Lung (tissue), 12 donors: ENCODE data around the gene XPR1. TPM values are rescaled to one million over a fixed set of nuclear protein-coding genes. Genes with fewer than 3 reads are reported as not detected.

ENCODE experiments used
- ATAC-seq: fragments of 200-7000 bp; cut with Tn5 transposase; one replicate; pipeline ENCODE4 v1.9.1; 2020; ENCODE audit warnings: moderate number of reproducible peaks; ENCODE audit not compliant: insufficient read depth, low FRiP score
- DNase-seq, 3 donors: peaks; one replicate each; pipeline ENCODE4 v3.0.0-alpha.2; 2013 to 2017
- H3K27ac ChIP-seq, 2 donors: one replicate each; pipeline ENCODE4 v1.5.1; 2013; ENCODE audit warnings: mild to moderate bottlenecking in 2 of 2, moderate library complexity in 2 of 2, control low read depth in 1 of 2, inconsistent platforms in 1 of 2, low read depth in 1 of 2, low read length in 1 of 2
- H3K27me3 ChIP-seq, 3 donors: one replicate each; pipeline ENCODE4 v1.5.1; 2013; ENCODE audit warnings: low read length in 2 of 3; ENCODE audit not compliant: control insufficient read depth in 3 of 3, insufficient read depth in 3 of 3
- H3K36me3 ChIP-seq, 4 donors: one replicate each; pipeline ENCODE4 v1.5.1; 2013; ENCODE audit warnings: low read length in 4 of 4, mild to moderate bottlenecking in 1 of 4, moderate library complexity in 1 of 4; ENCODE audit not compliant: control insufficient read depth in 4 of 4, insufficient read depth in 4 of 4
- H3K4me1 ChIP-seq, 5 donors: one replicate each; pipeline ENCODE4 v1.5.1; 2013; ENCODE audit warnings: low read length in 5 of 5, mild to moderate bottlenecking in 2 of 5, moderate library complexity in 1 of 5; ENCODE audit not compliant: control insufficient read depth in 5 of 5, insufficient read depth in 5 of 5
- H3K4me3 ChIP-seq: one replicate; pipeline ENCODE4 v1.5.1; 2013; ENCODE audit warnings: mild to moderate bottlenecking, control low read depth, moderate library complexity
- H3K9ac ChIP-seq, 2 donors: one replicate each; pipeline ENCODE4 v1.5.1; 2013; ENCODE audit warnings: low read length in 2 of 2, control low read depth in 1 of 2; ENCODE audit not compliant: insufficient read depth in 1 of 2
- H3K9me3 ChIP-seq, 4 donors: one replicate each; pipeline ENCODE4 v1.5.1; 2013; ENCODE audit warnings: low read length in 3 of 4, mild to moderate bottlenecking in 1 of 4, moderate library complexity in 1 of 4; ENCODE audit not compliant: control insufficient read depth in 4 of 4, insufficient read depth in 3 of 4
- WGBS, 2 donors: extraction: QIAGEN DNeasy Blood & Tissue Kit; methylation state at CpG; one replicate each; pipeline ENCODE4 v1.1.7; 2013; 5-methylcytosine and 5-hydroxymethylcytosine counted together
- polyA plus RNA-seq, 2 donors: library from polyadenylated mRNA; stranded (reverse); fragments of 200-250 nt; gene quantifications; one replicate each; pipeline ENCODE4 v1.2.1, GENCODE V29; 2013
- total RNA-seq, 2 donors: library from RNA; depleted of rRNA in 1 of 2; stranded (reverse); fragments of >200 nt in 1 of 2; gene quantifications; one replicate each; pipeline ENCODE4 v1.2.1, GENCODE V29; 2014 to 2021
- TF ChIP-seq, protein P1 (sequence below): IDR thresholded peaks from 2 replicates; pipeline ENCODE4 v1.5.1; 2012; ENCODE audit warnings: mild to moderate bottlenecking; ENCODE audit errors: control extremely low read depth, extremely low read depth
- donor health status: control.
- donor health status: control.
- donor health status: Bipolar disorder and iron deficiency.
- donor health status: healthy.
- donor health status: DM: yes; HTN: yes; CAD: no.

Gene XPR1
- total and polyA plus RNA-seq, 4 donors, result 7.4 to 44.0 (median 21.9) TPM

- no peaks in the 10 kb centered on the region for H3K27me3 ChIP-seq
- H3K36me3 ChIP-seq, result no peaks in the 10 kb centered on the region
- peak overlapping the region; percentile 51 to 76 for H3K27ac ChIP-seq
- no peak overlapping the region for H3K4me3 ChIP-seq
- H3K9ac ChIP-seq, result no peak overlapping the region
- H3K9me3 ChIP-seq, result no peaks in the 10 kb centered on the region
- peak; percentile 79 for ATAC-seq
- TF ChIP-seq, protein P1, sequence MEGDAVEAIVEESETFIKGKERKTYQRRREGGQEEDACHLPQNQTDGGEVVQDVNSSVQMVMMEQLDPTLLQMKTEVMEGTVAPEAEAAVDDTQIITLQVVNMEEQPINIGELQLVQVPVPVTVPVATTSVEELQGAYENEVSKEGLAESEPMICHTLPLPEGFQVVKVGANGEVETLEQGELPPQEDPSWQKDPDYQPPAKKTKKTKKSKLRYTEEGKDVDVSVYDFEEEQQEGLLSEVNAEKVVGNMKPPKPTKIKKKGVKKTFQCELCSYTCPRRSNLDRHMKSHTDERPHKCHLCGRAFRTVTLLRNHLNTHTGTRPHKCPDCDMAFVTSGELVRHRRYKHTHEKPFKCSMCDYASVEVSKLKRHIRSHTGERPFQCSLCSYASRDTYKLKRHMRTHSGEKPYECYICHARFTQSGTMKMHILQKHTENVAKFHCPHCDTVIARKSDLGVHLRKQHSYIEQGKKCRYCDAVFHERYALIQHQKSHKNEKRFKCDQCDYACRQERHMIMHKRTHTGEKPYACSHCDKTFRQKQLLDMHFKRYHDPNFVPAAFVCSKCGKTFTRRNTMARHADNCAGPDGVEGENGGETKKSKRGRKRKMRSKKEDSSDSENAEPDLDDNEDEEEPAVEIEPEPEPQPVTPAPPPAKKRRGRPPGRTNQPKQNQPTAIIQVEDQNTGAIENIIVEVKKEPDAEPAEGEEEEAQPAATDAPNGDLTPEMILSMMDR, result no peak
- WGBS, 2 donors, result 45 to 48% methylated on average over 9 of the region's 9 CpGs
- peak; percentile 41 to 85 (median 65) for DNase-seq
- H3K4me1 ChIP-seq, result peaks cover 0 to 38% (median 4%) of the 10 kb centered on the region in 5 donors
Measured at GRCh38 chr1:180611016-180611930, 20.5 kb upstream of the XPR1 start.

GRCh38 chr1:180612632-180613031, 19.2 kb upstream of the XPR1 start:
- WGBS, 2 donors, result 86 to 87% methylated on average over 1 of the region's 1 CpG
- H3K36me3 ChIP-seq, result no peaks in the 10 kb centered on the region
- DNase-seq, result peak in 2 of 3 donors; percentile 71 to 87
- peaks cover 0 to 46% (median 10%) of the 10 kb centered on the region in 5 donors for H3K4me1 ChIP-seq
- no peak for ATAC-seq
- no peaks in the 10 kb centered on the region for H3K9me3 ChIP-seq
- H3K27me3 ChIP-seq, result no peaks in the 10 kb centered on the region
- no peak overlapping the region for H3K27ac ChIP-seq
- H3K9ac ChIP-seq, result no peak overlapping the region
- no peak overlapping the region for H3K4me3 ChIP-seq
- TF ChIP-seq, protein P1, result no peak

GRCh38 chr1:180614730-180615129, 17.1 kb upstream of the XPR1 start:
- Histone ChIP-seq H3K9me3 (no peaks in the 10 kb centered on the region), H3K27ac (no peak overlapping the region), H3K27me3 (no peaks in the 10 kb centered on the region), H3K4me3 (no peak overlapping the region), H3K9ac (no peak overlapping the region), H3K36me3 (no peaks in the 10 kb centered on the region), H3K4me1 (peaks cover 0 to 46% (median 10%) of the 10 kb centered on the region in 5 donors)
- no peak for DNase-seq
- WGBS, 2 donors, result 56 to 83% methylated on average over 5 of the region's 5 CpGs
- TF ChIP-seq, protein P1, result no peak
- no peak for ATAC-seq
